BLaER1 treated with 17β-estradiol and CSF1 and Interleukin-3, amounts not matched to agents 10 nM and 100 nM (cell line): Measurements from ENCODE around the gene TMEM163.

ENCODE experiments used
- H3K27ac ChIP-seq, 11 experiments: shearing (Covaris generic); formaldehyde crosslinking; 2 replicates each; pipeline ENCODE4 v1.8.1; 2022
- H3K27me3 ChIP-seq, 11 experiments: shearing (Covaris generic); formaldehyde crosslinking; 2 replicates each; pipeline ENCODE4 v1.8.1; 2022
- H3K36me3 ChIP-seq, 11 experiments: shearing (Covaris generic); formaldehyde crosslinking; 2 replicates each; pipeline ENCODE4 v1.8.1; 2022
- H3K4me1 ChIP-seq, 10 experiments: shearing (Covaris generic); formaldehyde crosslinking; 2 replicates each; pipeline ENCODE4 v1.8.1; 2022
- H3K4me2 ChIP-seq, 11 experiments: shearing (Covaris generic); formaldehyde crosslinking; 2 replicates each; pipeline ENCODE4 v1.8.1; 2022
- H3K4me3 ChIP-seq, 10 experiments: shearing (Covaris generic); formaldehyde crosslinking; 2 replicates each; pipeline ENCODE4 v1.8.1; 2022
- H3K9ac ChIP-seq, 11 experiments: shearing (Covaris generic); formaldehyde crosslinking; 2 replicates each; pipeline ENCODE4 v1.8.1; 2022
- H3K9me3 ChIP-seq, 11 experiments: shearing (Covaris generic); formaldehyde crosslinking; replicated peaks in 1 of 11; 2 replicates each; pipeline ENCODE4 v1.8.1; 2022
- H4K20me1 ChIP-seq, 11 experiments: shearing (Covaris generic); formaldehyde crosslinking; 2 replicates each; pipeline ENCODE4 v1.8.1; 2022
- Cebpa-rat ChIP-seq, 11 experiments: shearing (Covaris generic); IDR thresholded peaks; 2 replicates each; pipeline ENCODE4 v1.8.1; 2022

Gene TMEM163

GRCh38 chr2:134410006-134410405 is 308.8 kb downstream of the TMEM163 start:
- H4K20me1 ChIP-seq, result peaks cover 0 to 73% (median 0%) of the 10 kb centered on the region in 11 experiments; a peak in 7 of 22 replicates
- H3K4me2 ChIP-seq, result peak overlapping the region; percentile 81 to 95 (median 91); a peak in 21 of 22 replicates
- H3K9ac ChIP-seq, result peak overlapping the region in 3 of 11 experiments; percentile 11 to 77 (median 75); a peak in 4 of 22 replicates
- no peaks in the 10 kb centered on the region for H3K9me3 ChIP-seq
- peaks cover 52 to 100% (median 92%) of the 10 kb centered on the region in 10 experiments for H3K4me1 ChIP-seq
- TF ChIP-seq Cebpa-rat (IDR thresholded peaks at IDR 0.05), result no peak
- H3K4me3 ChIP-seq, result no peak overlapping the region
- peak overlapping the region in 6 of 11 experiments; percentile 73 to 86 (median 81); a peak in 12 of 22 replicates for H3K27ac ChIP-seq
- H3K36me3 ChIP-seq, result peaks cover 32 to 55% (median 53%) of the 10 kb centered on the region in 11 experiments
- no peaks in the 10 kb centered on the region for H3K27me3 ChIP-seq

DNA sequence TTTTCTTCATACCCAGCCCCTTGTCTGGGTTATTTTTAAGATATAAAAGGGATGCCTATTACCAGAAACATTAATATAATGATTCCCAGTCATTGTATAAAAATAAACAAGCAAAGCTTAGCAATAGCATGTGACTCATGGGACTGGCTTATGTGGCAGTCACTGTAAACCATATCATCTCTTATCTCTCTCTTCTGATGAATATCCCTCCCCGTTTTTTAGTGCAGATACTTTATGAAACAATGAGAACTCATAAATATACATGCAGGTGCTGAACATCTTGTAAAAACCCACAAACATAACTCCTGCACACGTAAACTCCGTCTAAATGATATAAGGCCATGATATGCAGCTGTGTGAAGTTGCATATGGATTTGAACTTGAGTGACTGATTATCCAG is 310.0 kb downstream of the TMEM163 start:
- Histone ChIP-seq H3K4me1 (peaks cover 52 to 98% (median 91%) of the 10 kb centered on the region in 10 experiments), H3K4me2 (peak overlapping the region; percentile 34 to 95 (median 91); a peak in 21 of 22 replicates), H3K36me3 (peaks cover 31 to 56% (median 54%) of the 10 kb centered on the region in 11 experiments), H3K9ac (peak overlapping the region in 4 of 11 experiments; percentile 1 to 56 (median 32); a peak in 7 of 22 replicates), H3K27me3 (no peaks in the 10 kb centered on the region), H4K20me1 (peaks cover 0 to 85% (median 0%) of the 10 kb centered on the region in 11 experiments; a peak in 7 of 22 replicates), H3K4me3 (no peak overlapping the region), H3K27ac (peak overlapping the region in 9 of 11 experiments; percentile 24 to 86 (median 73); a peak in 15 of 22 replicates), H3K9me3 (no peaks in the 10 kb centered on the region)
- no peak for TF ChIP-seq Cebpa-rat (IDR thresholded peaks at IDR 0.05)

DNA sequence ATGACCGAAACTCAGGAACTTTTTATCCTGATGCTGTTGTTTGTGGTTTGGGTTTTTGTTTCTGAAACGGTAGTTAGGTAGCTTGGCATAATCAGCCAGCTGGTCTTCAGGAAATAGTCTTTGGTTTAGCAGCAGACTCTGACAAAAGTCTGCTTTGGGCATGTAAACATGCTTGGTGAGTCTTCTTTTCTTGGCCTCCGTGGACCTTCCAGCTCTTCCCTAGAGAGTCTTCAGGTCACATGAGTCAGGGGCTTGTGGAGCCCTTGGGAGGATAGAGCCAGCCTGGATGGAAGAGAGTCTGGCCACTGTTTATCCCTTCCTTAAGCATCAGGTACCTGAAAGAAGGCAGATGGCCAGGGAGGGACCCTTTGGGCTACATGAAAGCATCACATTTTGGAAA is 310.4 kb downstream of the TMEM163 start:
- Histone ChIP-seq H3K4me2 (peak overlapping the region; percentile 34 to 95 (median 91); a peak in 21 of 22 replicates), H3K27me3 (no peaks in the 10 kb centered on the region), H3K4me1 (peaks cover 52 to 97% (median 87%) of the 10 kb centered on the region in 10 experiments), H3K4me3 (peak overlapping the region in 2 of 10 experiments; percentile 7 to 27; a peak in 1 of 20 replicates), H3K9ac (peak overlapping the region in 4 of 11 experiments; percentile 1 to 56 (median 32); a peak in 7 of 22 replicates), H3K36me3 (peaks cover 35 to 56% (median 54%) of the 10 kb centered on the region in 11 experiments), H4K20me1 (peaks cover 0 to 86% (median 0%) of the 10 kb centered on the region in 11 experiments; a peak in 7 of 22 replicates), H3K9me3 (no peaks in the 10 kb centered on the region), H3K27ac (peak overlapping the region in 9 of 11 experiments; percentile 24 to 86 (median 73); a peak in 16 of 22 replicates)
- TF ChIP-seq Cebpa-rat (IDR thresholded peaks at IDR 0.05), result no peak

GRCh38 chr2:134407154-134407890 is 311.5 kb downstream of the TMEM163 start:
- Histone ChIP-seq H3K27me3 (no peaks in the 10 kb centered on the region), H3K9me3 (no peaks in the 10 kb centered on the region), H3K9ac (peak overlapping the region in 2 of 11 experiments; percentile 20 to 56; a peak in 1 of 22 replicates), H3K36me3 (peaks cover 34 to 58% (median 55%) of the 10 kb centered on the region in 11 experiments), H4K20me1 (peaks cover 0 to 81% (median 0%) of the 10 kb centered on the region in 11 experiments; a peak in 7 of 22 replicates), H3K4me2 (peak overlapping the region; percentile 34 to 95 (median 91); a peak in 21 of 22 replicates), H3K4me3 (0 out of 20 replicates have a peak overlapping the region, but pooled peaks of 2 of the 10 experiments have one; percentile 7 to 27), H3K4me1 (peaks cover 51 to 91% (median 82%) of the 10 kb centered on the region in 10 experiments), H3K27ac (peak overlapping the region in 6 of 11 experiments; percentile 44 to 86 (median 81); a peak in 8 of 22 replicates)
- no peak for TF ChIP-seq Cebpa-rat (IDR thresholded peaks at IDR 0.05)

- Histone ChIP-seq H3K9me3 (no peaks in the 10 kb centered on the region), H3K4me3 (no peak overlapping the region), H3K9ac (no peak overlapping the region), H3K36me3 (peaks cover 34 to 63% (median 58%) of the 10 kb centered on the region in 11 experiments), H3K4me2 (peak overlapping the region in 8 of 11 experiments; percentile 29 to 95 (median 92); a peak in 15 of 22 replicates), H3K27ac (peak overlapping the region in 3 of 11 experiments; percentile 80 to 85 (median 82); a peak in 4 of 22 replicates), H3K27me3 (no peaks in the 10 kb centered on the region), H4K20me1 (peaks cover 0 to 78% (median 0%) of the 10 kb centered on the region in 11 experiments; a peak in 7 of 22 replicates), H3K4me1 (peaks cover 50 to 92% (median 82%) of the 10 kb centered on the region in 10 experiments)
- no peak for TF ChIP-seq Cebpa-rat (IDR thresholded peaks at IDR 0.05)
These were observed 312.1 kb downstream of the TMEM163 start for GRCh38 chr2:134406736-134407135.

- H3K4me2 ChIP-seq, result peak overlapping the region in 9 of 11 experiments; percentile 8 to 95 (median 91); a peak in 15 of 22 replicates
- peaks cover 34 to 65% (median 58%) of the 10 kb centered on the region in 11 experiments for H3K36me3 ChIP-seq
- no peaks in the 10 kb centered on the region for H3K27me3 ChIP-seq
- H4K20me1 ChIP-seq, result peaks cover 0 to 75% (median 2%) of the 10 kb centered on the region in 11 experiments; a peak in 8 of 22 replicates
- no peaks in the 10 kb centered on the region for H3K9me3 ChIP-seq
- peak overlapping the region in 2 of 11 experiments; percentile 80 to 85; a peak in 3 of 22 replicates for H3K27ac ChIP-seq
- no peak overlapping the region for H3K4me3 ChIP-seq
- no peak overlapping the region for H3K9ac ChIP-seq
- H3K4me1 ChIP-seq, result peaks cover 50 to 92% (median 82%) of the 10 kb centered on the region in 10 experiments
- TF ChIP-seq Cebpa-rat (IDR thresholded peaks at IDR 0.05), result no peak
These were observed 312.5 kb downstream of the TMEM163 start for GRCh38 chr2:134406311-134406710.
